GM12878 (cell line): Measurements from ENCODE around the gene FNDC3B. TPM values are rescaled to one million over a fixed set of nuclear protein-coding genes. Genes with fewer than 3 reads are reported as not detected.

Experiments
- ATAC-seq: fragments of 200-7000 bp; cut with Tn5 transposase; 3 replicates; pipeline ENCODE4 v1.9.1; 2020; ENCODE audit warnings: mild to moderate bottlenecking, moderate library complexity
- BruUV-seq: library from RNA; stranded (reverse); fragments of 400-500 nt; replicated peaks from 2 replicates; lab custom pipeline; 2021; lab: Mats Ljungman, UMichigan
- CTCF ChIA-PET: fragments of 300-600 bp; sonication (Branson Sonifier 250); formaldehyde crosslinking; extraction: SDS; loops from one replicate; lab custom pipeline; 2021; ENCODE audit warnings: inconsistent platforms; lab: Yijun Ruan, JAX
- POLR2A ChIA-PET: fragments of 350-600 bp; formaldehyde crosslinking; extraction: SDS; loops from one replicate; lab custom pipeline; 2021; ENCODE audit warnings: inconsistent platforms; lab: Charles Lee
- RAD21 ChIA-PET: fragments of 300-600 bp; sonication (Branson Sonifier 250); formaldehyde crosslinking; loops from one replicate; lab custom pipeline; 2023; ENCODE audit warnings: antibody characterized with exemption; ENCODE audit not compliant: unreplicated experiment; lab: Charles Lee
- SMC1A ChIA-PET: fragments of 300-600 bp; sonication (Branson Sonifier 250); formaldehyde crosslinking; loops from one replicate; lab custom pipeline; 2023; ENCODE audit not compliant: unreplicated experiment, uncharacterized antibody; lab: Charles Lee
- DNase-seq: peaks from one replicate; pipeline ENCODE4 v3.0.0-alpha.2; 2011; ENCODE audit warnings: low read depth, low spot score
- FAIRE-seq: peaks from 3 replicates; lab custom pipeline; 2011; peaks lifted over from hg19 to GRCh38; lab: Jason Lieb, UNC
- H2AFZ ChIP-seq: 2 replicates; pipeline ENCODE4 v1.6.0; 2011; ENCODE audit warnings: low read depth, low read length, control low read depth; ENCODE audit not compliant: control insufficient read depth
- H3K27ac ChIP-seq: 2 replicates; pipeline ENCODE4 v1.5.1; 2011; ENCODE audit warnings: control low read depth; ENCODE audit not compliant: control insufficient read depth, insufficient read depth
- H3K27me3 ChIP-seq, 2 experiments: replicated peaks in 1 of 2; 2 replicates each; pipeline versions ENCODE4 v1.6.0 to v1.6.1; 2011; ENCODE audit warnings: low read length in 1 of 2; ENCODE audit not compliant: control insufficient read depth in 2 of 2, insufficient read depth in 2 of 2
- H3K36me3 ChIP-seq, 2 experiments: 2 replicates each; pipeline ENCODE4 v1.5.1; 2011; ENCODE audit warnings: low read length in 1 of 2; ENCODE audit not compliant: control insufficient read depth in 2 of 2, insufficient read depth in 2 of 2
- H3K4me1 ChIP-seq: 2 replicates; pipeline ENCODE4 v1.6.1; 2011; ENCODE audit warnings: mild to moderate bottlenecking, low read length, moderate library complexity, mixed read lengths; ENCODE audit not compliant: control insufficient read depth, insufficient read depth
- H3K4me2 ChIP-seq: 2 replicates; pipeline ENCODE4 v1.6.0; 2011; ENCODE audit warnings: control low read depth; ENCODE audit not compliant: control insufficient read depth, insufficient read depth
- H3K4me3 ChIP-seq: fragments of 200-600 bp; sonication (generic); 2 replicates; pipeline ENCODE4 v1.5.1; 2016
- H3K79me2 ChIP-seq: 2 replicates; pipeline ENCODE4 v1.6.0; 2011; ENCODE audit warnings: low read length; ENCODE audit not compliant: control insufficient read depth, insufficient read depth
- H3K9ac ChIP-seq: 2 replicates; pipeline ENCODE4 v1.8.0; 2011; ENCODE audit warnings: low read length, control low read depth, mixed read lengths; ENCODE audit not compliant: control insufficient read depth, insufficient read depth
- H3K9me3 ChIP-seq: replicated peaks from 3 replicates; pipeline ENCODE4 v1.5.1; 2011; ENCODE audit warnings: mild to moderate bottlenecking, low read length; ENCODE audit not compliant: control insufficient read depth, insufficient read depth
- H4K20me1 ChIP-seq: 2 replicates; pipeline ENCODE4 v1.6.0; 2011; ENCODE audit not compliant: control insufficient read depth, insufficient read depth
- CBX3 ChIP-seq: fragments of 200-600 bp; sonication (generic); IDR thresholded peaks from 2 replicates; pipeline ENCODE4 v1.6.1; 2016; ENCODE audit warnings: low read depth, borderline replicate concordance
- EZH2 ChIP-seq: IDR thresholded peaks from 2 replicates; pipeline ENCODE4 v1.6.1; 2012; ENCODE audit warnings: low read depth, mild to moderate bottlenecking, control low read depth, inconsistent platforms, low read length, borderline replicate concordance; ENCODE audit not compliant: control insufficient read depth
- JUND ChIP-seq: IDR thresholded peaks from 2 replicates; pipeline ENCODE4 v1.6.1; 2012; ENCODE audit warnings: low read depth, mild to moderate bottlenecking, low read length, improper control_type of control experiment, moderate library complexity
- KAT2A ChIP-seq: conservative IDR thresholded peaks from 2 replicates; pipeline ENCODE4 v1.6.1; 2011; ENCODE audit warnings: low read depth, low read length; ENCODE audit not compliant: control insufficient read depth
- PML ChIP-seq: IDR thresholded peaks from 2 replicates; pipeline ENCODE4 v1.6.1; 2012; ENCODE audit warnings: low read length, inconsistent platforms
- SREBF2 ChIP-seq: IDR thresholded peaks from 2 replicates; pipeline ENCODE4 v1.6.1; 2012; ENCODE audit warnings: mild to moderate bottlenecking, low read length
- STAT3 ChIP-seq: IDR thresholded peaks from 2 replicates; pipeline ENCODE4 v1.6.1; 2011; ENCODE audit warnings: low read depth, low read length, improper control_type of control experiment
- SUPT20H ChIP-seq: IDR thresholded peaks from 2 replicates; pipeline ENCODE4 v1.6.1; 2011; ENCODE audit warnings: low read depth, mild to moderate bottlenecking, low read length, moderate library complexity, borderline replicate concordance; ENCODE audit not compliant: control insufficient read depth
- ZNF207 ChIP-seq: fragments of 450-650 bp; IDR thresholded peaks from 2 replicates; pipeline ENCODE4 v1.6.1; 2014; ENCODE audit warnings: antibody characterized with exemption, mild to moderate bottlenecking, borderline replicate concordance
- ZSCAN29 ChIP-seq: fragments of 450-650 bp; IDR thresholded peaks from 2 replicates; pipeline ENCODE4 v1.6.1; 2017; ENCODE audit warnings: mild to moderate bottlenecking, moderate library complexity
- WGBS: methylation state at CpG from one replicate; pipeline ENCODE4 v1.1.6; 2016; ENCODE audit warnings: low lambda C conversion rate; ENCODE audit not compliant: insufficient replicate concordance, insufficient coverage; ENCODE audit errors: missing lambda C conversion rate; 5-methylcytosine and 5-hydroxymethylcytosine counted together
- in situ Hi-C: fragments of 300-500 bp; cut with MboI; formaldehyde crosslinking; loops from 9 replicates; pipeline ENCODE4 v1.14.3; 2018; ENCODE audit warnings: mixed read lengths
- intact Hi-C: fragments of 100-400 bp; cut with micrococcal nuclease; formaldehyde crosslinking; loops from one replicate; pipeline ENCODE4 v1.14.2; 2022; ENCODE audit not compliant: unreplicated experiment
- polyA plus RNA-seq, 11 experiments: library from polyadenylated mRNA; depleted of rRNA in 4 of 11; unstranded in 6 of 11; stranded (reverse) in 5 of 11; fragments of >200 nt; fragmentation: Nextera tagmentation in 4 of 11; fragmentation: Illumina TruSeq in 1 of 11; extraction: Ambion mirVana in 4 of 11; extraction: Trizol in 1 of 11; gene quantifications; 1 replicate in 1 of 11; 2 replicates in 10 of 11; pipeline versions ENCODE4 v1.2.1 to v1.2.3, GENCODE V29; 2011 to 2016; ENCODE audit warnings: inconsistent platforms in 2 of 11, missing spikeins in 2 of 11, low read depth in 1 of 11
- total RNA-seq, 4 experiments: library from RNA; depleted of rRNA in 3 of 4; stranded (reverse); fragments of >200 nt in 3 of 4; fragmentation: Illumina TruSeq in 1 of 4; extraction: Trizol in 1 of 4; gene quantifications; 2 replicates each; pipeline versions ENCODE4 v1.2.1 to v1.2.3, GENCODE V29; 2013 to 2021
- TF ChIP-seq, protein P1 (sequence below): fragments of 150-350 bp; IDR thresholded peaks from 2 replicates; pipeline ENCODE4 v1.6.1; 2014; ENCODE audit warnings: mild to moderate bottlenecking, low read depth, low read length
- TF ChIP-seq, protein P2 (sequence below): fragments of 450-650 bp; IDR thresholded peaks from 2 replicates; pipeline ENCODE4 v1.6.1; 2018; ENCODE audit warnings: borderline replicate concordance, mild to moderate bottlenecking; ENCODE audit not compliant: partially characterized antibody
- TF ChIP-seq, protein P3 (sequence below): IDR thresholded peaks from 2 replicates; pipeline ENCODE4 v1.6.1; 2012; ENCODE audit warnings: low read depth, low read length, improper control_type of control experiment
- TF ChIP-seq, protein P4 (sequence below): IDR thresholded peaks from 2 replicates; pipeline ENCODE4 v1.6.1; 2011; ENCODE audit warnings: borderline replicate concordance, low read depth, mild to moderate bottlenecking, moderate library complexity, mixed read lengths, low read length; ENCODE audit not compliant: insufficient read depth; ENCODE audit errors: extremely low read length

FNDC3B gene
- total and polyA plus RNA-seq, 10 of the 15 experiments (the other 5 are each of a cell fraction or from before 2014, with no cell fraction given) = 7.9 to 35.0 (median 18.5) TPM

DNA sequence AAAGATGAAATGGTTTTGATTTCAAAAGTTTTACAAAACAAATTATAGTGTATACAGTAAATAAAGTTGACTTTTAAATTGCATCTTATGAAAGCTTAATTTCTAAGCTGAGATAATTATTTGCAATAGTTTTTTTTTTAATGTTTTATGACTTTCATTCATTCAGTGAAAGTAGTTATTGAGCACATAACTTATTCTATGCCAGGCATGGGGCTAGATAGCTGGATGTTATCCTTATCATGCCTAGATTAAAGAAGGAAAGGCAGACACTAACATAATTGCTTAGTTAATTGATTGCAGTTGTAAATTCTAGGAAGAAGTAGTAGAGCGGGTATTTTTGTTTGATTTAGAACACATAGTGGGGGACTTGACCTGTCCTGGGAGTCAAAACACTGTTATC is 92.4 kb downstream of the FNDC3B start:
- FAIRE-seq (no peak), DNase-seq (no peak), ATAC-seq (no peak)
- CTCF ChIA-PET = interaction anchor here (0.7 to 4.2 kb wide), 9 partner anchors 9 to 201 kb away, joined by 3 to 27 read pairs (median 3); no protein-coding TSS in a partner anchor
- Histone ChIP-seq H3K27ac (peak overlapping the region; percentile 67), H3K36me3 (peaks cover 0 to 4% of the 10 kb centered on the region in 2 experiments; a peak in 1 of 4 replicates), H3K4me2 (peak overlapping the region; percentile 63), H4K20me1 (no peaks in the 10 kb centered on the region), H3K79me2 (peaks cover 17% of the 10 kb centered on the region), H2AFZ (no peak overlapping the region), H3K27me3 (no peaks in the 10 kb centered on the region), H3K9ac (no peak overlapping the region), H3K9me3 (no peaks in the 10 kb centered on the region; the same call in 2 of the 3 replicates), H3K4me3 (no peak overlapping the region), H3K4me1 (peaks cover 37% of the 10 kb centered on the region)
- SMC1A ChIA-PET = interaction anchor here (0.8 to 16.7 kb wide), 23 partner anchors 8 to 280 kb away, joined by 3 to 254 read pairs (median 4); no protein-coding TSS in a partner anchor
- POLR2A ChIA-PET = interaction anchor here (0.9 to 1.1 kb wide), 3 partner anchors 51 to 91 kb away, joined by 3 to 7 read pairs (median 6); no protein-coding TSS in a partner anchor
- RAD21 ChIA-PET = interaction anchor here (0.7 to 7.9 kb wide), 17 partner anchors 11 to 296 kb away, joined by 3 to 71 read pairs (median 4); no protein-coding TSS in a partner anchor
- in situ Hi-C loops = no loop called here
- no TSS peak for BruUV-seq
- WGBS = 100% methylated on average over 1 of the region's 1 CpG
- TF ChIP-seq SREBF2 (no peak), CBX3 (no peak), ZNF207 (no peak), JUND (no peak), KAT2A (no peak), ZSCAN29 (no peak), PML (no peak), EZH2 (no peak), SUPT20H (no peak), STAT3 (no peak)
- TF ChIP-seq, protein P1, sequence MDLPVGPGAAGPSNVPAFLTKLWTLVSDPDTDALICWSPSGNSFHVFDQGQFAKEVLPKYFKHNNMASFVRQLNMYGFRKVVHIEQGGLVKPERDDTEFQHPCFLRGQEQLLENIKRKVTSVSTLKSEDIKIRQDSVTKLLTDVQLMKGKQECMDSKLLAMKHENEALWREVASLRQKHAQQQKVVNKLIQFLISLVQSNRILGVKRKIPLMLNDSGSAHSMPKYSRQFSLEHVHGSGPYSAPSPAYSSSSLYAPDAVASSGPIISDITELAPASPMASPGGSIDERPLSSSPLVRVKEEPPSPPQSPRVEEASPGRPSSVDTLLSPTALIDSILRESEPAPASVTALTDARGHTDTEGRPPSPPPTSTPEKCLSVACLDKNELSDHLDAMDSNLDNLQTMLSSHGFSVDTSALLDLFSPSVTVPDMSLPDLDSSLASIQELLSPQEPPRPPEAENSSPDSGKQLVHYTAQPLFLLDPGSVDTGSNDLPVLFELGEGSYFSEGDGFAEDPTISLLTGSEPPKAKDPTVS = no peak
- TF ChIP-seq, protein P2, sequence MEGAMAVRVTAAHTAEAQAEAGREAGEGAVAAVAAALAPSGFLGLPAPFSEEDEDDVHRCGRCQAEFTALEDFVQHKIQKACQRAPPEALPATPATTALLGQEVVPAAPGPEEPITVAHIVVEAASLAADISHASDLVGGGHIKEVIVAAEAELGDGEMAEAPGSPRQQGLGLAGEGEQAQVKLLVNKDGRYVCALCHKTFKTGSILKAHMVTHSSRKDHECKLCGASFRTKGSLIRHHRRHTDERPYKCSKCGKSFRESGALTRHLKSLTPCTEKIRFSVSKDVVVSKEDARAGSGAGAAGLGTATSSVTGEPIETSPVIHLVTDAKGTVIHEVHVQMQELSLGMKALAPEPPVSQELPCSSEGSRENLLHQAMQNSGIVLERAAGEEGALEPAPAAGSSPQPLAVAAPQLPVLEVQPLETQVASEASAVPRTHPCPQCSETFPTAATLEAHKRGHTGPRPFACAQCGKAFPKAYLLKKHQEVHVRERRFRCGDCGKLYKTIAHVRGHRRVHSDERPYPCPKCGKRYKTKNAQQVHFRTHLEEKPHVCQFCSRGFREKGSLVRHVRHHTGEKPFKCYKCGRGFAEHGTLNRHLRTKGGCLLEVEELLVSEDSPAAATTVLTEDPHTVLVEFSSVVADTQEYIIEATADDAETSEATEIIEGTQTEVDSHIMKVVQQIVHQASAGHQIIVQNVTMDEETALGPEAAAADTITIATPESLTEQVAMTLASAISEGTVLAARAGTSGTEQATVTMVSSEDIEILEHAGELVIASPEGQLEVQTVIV = no peak
- TF ChIP-seq, protein P3, sequence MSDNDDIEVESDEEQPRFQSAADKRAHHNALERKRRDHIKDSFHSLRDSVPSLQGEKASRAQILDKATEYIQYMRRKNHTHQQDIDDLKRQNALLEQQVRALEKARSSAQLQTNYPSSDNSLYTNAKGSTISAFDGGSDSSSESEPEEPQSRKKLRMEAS = no peak
- TF ChIP-seq, protein P4, sequence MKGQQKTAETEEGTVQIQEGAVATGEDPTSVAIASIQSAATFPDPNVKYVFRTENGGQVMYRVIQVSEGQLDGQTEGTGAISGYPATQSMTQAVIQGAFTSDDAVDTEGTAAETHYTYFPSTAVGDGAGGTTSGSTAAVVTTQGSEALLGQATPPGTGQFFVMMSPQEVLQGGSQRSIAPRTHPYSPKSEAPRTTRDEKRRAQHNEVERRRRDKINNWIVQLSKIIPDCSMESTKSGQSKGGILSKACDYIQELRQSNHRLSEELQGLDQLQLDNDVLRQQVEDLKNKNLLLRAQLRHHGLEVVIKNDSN = no peak
- intact Hi-C loops = loop anchor here (1.0 to 5.0 kb wide), 4 partner anchors 17 to 89 kb away; no protein-coding TSS in a partner anchor
